ENCODE results near the gene POGZ.

Gene POGZ

DNA sequence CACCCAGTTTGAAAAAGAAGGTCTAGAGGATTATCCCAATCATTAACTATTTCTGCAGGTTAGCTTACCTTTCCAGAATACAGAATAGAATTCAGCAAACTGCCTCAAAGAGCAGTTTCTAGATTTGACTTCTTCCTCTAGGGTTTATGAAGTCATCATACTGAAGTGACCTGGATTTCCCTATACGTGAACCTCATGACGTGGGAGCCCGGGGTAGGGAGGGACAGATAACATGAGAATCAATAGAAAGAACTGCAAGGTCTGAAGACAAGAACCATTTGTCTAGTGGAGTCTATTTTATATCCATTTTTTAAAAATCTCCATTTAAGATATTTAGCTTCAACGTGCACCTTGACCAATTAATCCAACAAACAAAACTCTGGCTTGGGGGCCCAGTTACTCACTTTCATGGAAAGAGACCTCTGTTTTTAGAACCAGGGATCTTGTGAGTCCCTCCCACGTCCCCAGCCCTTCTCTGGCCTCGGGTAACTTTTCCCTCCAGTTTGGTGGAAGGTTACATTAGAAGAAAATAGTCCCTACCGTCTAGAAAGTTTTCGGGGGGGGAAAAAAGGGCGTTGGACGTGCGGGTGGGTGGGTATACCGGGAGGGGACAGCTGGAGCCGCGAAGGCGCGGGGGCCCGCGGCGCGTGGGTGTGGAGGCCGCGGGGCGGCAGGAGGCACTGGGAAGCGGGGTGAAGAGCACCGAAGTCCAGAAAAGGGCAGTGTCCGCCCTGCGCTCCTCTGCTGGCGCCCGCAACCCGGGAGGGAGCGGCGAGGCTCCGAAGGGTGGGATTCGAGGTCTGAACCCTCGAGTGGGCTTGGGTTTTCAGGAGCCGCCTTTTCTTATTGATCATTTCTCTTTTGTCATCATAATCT is 13.8 kb upstream of the POGZ start:
- DNase-seq: peak; percentile 61
- 19% methylated on average over 31 of the region's 36 CpGs for WGBS
- H3K27me3 ChIP-seq (ENCODE audit: control insufficient read depth in 1 of 2, insufficient read depth in 1 of 2, low read length in 2 of 2): peaks cover 0 to under 1% of the 10 kb centered on the region in 2 experiments

DNA sequence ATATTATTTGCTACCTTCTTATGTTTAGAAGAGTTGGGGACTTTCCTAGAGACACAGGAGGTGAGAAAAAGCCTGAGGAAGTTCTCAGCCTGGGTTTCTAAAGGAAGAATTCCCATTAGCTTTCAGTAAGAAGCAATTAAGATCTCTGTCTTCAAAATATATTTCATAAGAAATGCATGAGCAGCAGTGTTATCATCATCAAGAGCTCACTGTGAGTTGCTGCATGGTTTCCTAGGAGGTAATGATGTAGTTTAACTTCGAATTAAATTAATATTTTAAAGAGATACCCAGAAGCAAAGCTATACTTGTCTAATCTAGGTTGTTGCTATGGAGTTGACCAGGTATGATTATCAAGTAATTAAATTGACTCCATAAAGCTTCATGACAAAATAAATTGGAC is 5.7 kb upstream of the POGZ start:
- Histone ChIP-seq H4K91ac (ENCODE audit: low read length) (no peak overlapping the region), H3K18ac (ENCODE audit: low read depth in 1 of 2, low read length in 2 of 2) (no peak overlapping the region), H3K4me1 (ENCODE audit: control insufficient read depth, insufficient read depth, low read depth, low read length) (no peaks in the 10 kb centered on the region), H3K4me2 (ENCODE audit: low read length, poor library complexity, severe bottlenecking) (no peak overlapping the region), H3K9me3 (ENCODE audit: control insufficient read depth, low read length) (no peaks in the 10 kb centered on the region), H4K8ac (ENCODE audit: low read length) (no peak overlapping the region), H2BK15ac (ENCODE audit: low read depth, poor library complexity, severe bottlenecking) (no peak overlapping the region), H3K27ac (ENCODE audit: low read length, poor library complexity, severe bottlenecking) (no peak overlapping the region), H2BK120ac (ENCODE audit: low read depth, low read length) (no peak overlapping the region), H3K9ac (ENCODE audit: low read length) (no peak overlapping the region), H3K79me1 (replicated peaks; ENCODE audit: low read length, poor library complexity, severe bottlenecking) (no peaks in the 10 kb centered on the region), H3K36me3 (ENCODE audit: control insufficient read depth in 1 of 2, insufficient read depth in 2 of 2, low read depth in 1 of 2, low read length in 2 of 2) (no peaks in the 10 kb centered on the region), H2BK5ac (ENCODE audit: low read depth, low read length, poor library complexity, severe bottlenecking) (no peak overlapping the region), H3K4me3 (ENCODE audit: insufficient read depth in 1 of 2, low read depth in 1 of 2, low read length in 2 of 2) (no peak overlapping the region), H2AFZ (ENCODE audit: low read depth, low read length) (no peak overlapping the region), H3K27me3 (ENCODE audit: control insufficient read depth in 1 of 2, insufficient read depth in 1 of 2, low read length in 2 of 2) (peaks cover 7 to 21% of the 10 kb centered on the region in 2 experiments), H2BK12ac (ENCODE audit: low read length in 2 of 2) (no peak overlapping the region), H3K23ac (ENCODE audit: low read length in 2 of 2) (no peak overlapping the region), H3K4ac (ENCODE audit: low read depth in 1 of 2, low read length in 2 of 2) (no peak overlapping the region), H3K14ac (ENCODE audit: low read length in 2 of 2) (no peak overlapping the region), H2AK5ac (ENCODE audit: low read length, severe bottlenecking) (no peak overlapping the region)
- no peak for DNase-seq
- 60% methylated on average over 1 of the region's 1 CpG for WGBS

More for the DNA sequence above, 13.8 kb upstream of the POGZ start:
- Histone ChIP-seq H3K4me2 (ENCODE audit: low read length, poor library complexity, severe bottlenecking) (peak overlapping the region; percentile 36), H3K36me3 (ENCODE audit: control insufficient read depth in 1 of 2, insufficient read depth in 2 of 2, low read depth in 1 of 2, low read length in 2 of 2) (no peaks in the 10 kb centered on the region), H3K27ac (ENCODE audit: low read length, poor library complexity, severe bottlenecking) (no peak overlapping the region), H2AFZ (ENCODE audit: low read depth, low read length) (peak overlapping the region; percentile 98), H3K14ac (ENCODE audit: low read length in 2 of 2) (peak overlapping the region in 1 of 2 experiments; percentile 41), H3K9ac (ENCODE audit: low read length) (peak overlapping the region; percentile 91), H3K4me3 (ENCODE audit: insufficient read depth in 1 of 2, low read depth in 1 of 2, low read length in 2 of 2) (peak overlapping the region; percentile 42 to 80), H4K91ac (ENCODE audit: low read length) (peak overlapping the region; percentile 14), H3K4ac (ENCODE audit: low read depth in 1 of 2, low read length in 2 of 2) (peak overlapping the region; percentile 60 to 82), H2AK5ac (ENCODE audit: low read length, severe bottlenecking) (no peak overlapping the region), H3K23ac (ENCODE audit: low read length in 2 of 2) (no peak overlapping the region), H4K8ac (ENCODE audit: low read length) (peak overlapping the region; percentile 87), H2BK120ac (ENCODE audit: low read depth, low read length) (peak overlapping the region; percentile 83), H3K4me1 (ENCODE audit: control insufficient read depth, insufficient read depth, low read depth, low read length) (peaks cover 7% of the 10 kb centered on the region), H2BK12ac (ENCODE audit: low read length in 2 of 2) (no peak overlapping the region), H3K9me3 (ENCODE audit: control insufficient read depth, low read length) (no peaks in the 10 kb centered on the region), H2BK15ac (ENCODE audit: low read depth, poor library complexity, severe bottlenecking) (peak overlapping the region; percentile 86), H2BK5ac (ENCODE audit: low read depth, low read length, poor library complexity, severe bottlenecking) (no peak overlapping the region), H3K18ac (ENCODE audit: low read depth in 1 of 2, low read length in 2 of 2) (peak overlapping the region; percentile 70 to 77), H3K79me1 (replicated peaks; ENCODE audit: low read length, poor library complexity, severe bottlenecking) (no peaks in the 10 kb centered on the region)

DNA sequence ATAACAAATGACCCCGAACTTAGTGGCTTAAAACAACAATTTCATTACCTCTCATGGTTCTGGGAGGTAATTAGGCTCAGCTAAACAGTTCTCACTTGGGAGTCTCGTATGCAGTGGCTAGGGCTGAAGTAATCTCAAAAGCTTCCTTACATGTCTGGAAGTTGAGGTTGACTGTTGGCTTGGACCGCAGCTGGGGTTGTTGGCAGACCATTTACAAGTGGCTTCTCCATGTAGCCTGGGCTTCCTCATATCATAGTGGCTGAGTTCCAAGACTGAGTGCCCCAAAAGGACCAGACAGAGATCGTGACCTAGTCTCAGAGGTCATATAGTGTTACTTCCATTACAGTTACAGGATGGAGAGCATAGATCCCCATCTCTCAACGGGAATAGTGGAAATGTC is 2.4 kb upstream of the POGZ start:
- no peak overlapping the region for H3K14ac ChIP-seq (ENCODE audit: low read length in 2 of 2)
- no peak overlapping the region for H3K4me3 ChIP-seq (ENCODE audit: insufficient read depth in 1 of 2, low read depth in 1 of 2, low read length in 2 of 2)
- no peaks in the 10 kb centered on the region for H3K36me3 ChIP-seq (ENCODE audit: control insufficient read depth in 1 of 2, insufficient read depth in 2 of 2, low read depth in 1 of 2, low read length in 2 of 2)
- peaks cover 7 to 21% of the 10 kb centered on the region in 2 experiments for H3K27me3 ChIP-seq (ENCODE audit: control insufficient read depth in 1 of 2, insufficient read depth in 1 of 2, low read length in 2 of 2)
- no peak for DNase-seq
- WGBS: 84% methylated on average over 4 of the region's 5 CpGs
- no peak overlapping the region for H3K27ac ChIP-seq (ENCODE audit: low read length, poor library complexity, severe bottlenecking)
- no peak overlapping the region for H2AFZ ChIP-seq (ENCODE audit: low read depth, low read length)
- H4K91ac ChIP-seq (ENCODE audit: low read length): no peak overlapping the region
- no peaks in the 10 kb centered on the region for H3K9me3 ChIP-seq (ENCODE audit: control insufficient read depth, low read length)
- no peak overlapping the region for H3K9ac ChIP-seq (ENCODE audit: low read length)
- no peaks in the 10 kb centered on the region for H3K79me1 ChIP-seq (replicated peaks; ENCODE audit: low read length, poor library complexity, severe bottlenecking)
- peaks cover under 1% of the 10 kb centered on the region for H3K4me1 ChIP-seq (ENCODE audit: control insufficient read depth, insufficient read depth, low read depth, low read length)
- no peak overlapping the region for H2BK120ac ChIP-seq (ENCODE audit: low read depth, low read length)
- no peak overlapping the region for H4K8ac ChIP-seq (ENCODE audit: low read length)
- H3K4ac ChIP-seq (ENCODE audit: low read depth in 1 of 2, low read length in 2 of 2): no peak overlapping the region
- no peak overlapping the region for H2BK12ac ChIP-seq (ENCODE audit: low read length in 2 of 2)
- no peak overlapping the region for H3K4me2 ChIP-seq (ENCODE audit: low read length, poor library complexity, severe bottlenecking)
- no peak overlapping the region for H2AK5ac ChIP-seq (ENCODE audit: low read length, severe bottlenecking)
- no peak overlapping the region for H3K23ac ChIP-seq (ENCODE audit: low read length in 2 of 2)
- H3K18ac ChIP-seq (ENCODE audit: low read depth in 1 of 2, low read length in 2 of 2): no peak overlapping the region
- no peak overlapping the region for H2BK5ac ChIP-seq (ENCODE audit: low read depth, low read length, poor library complexity, severe bottlenecking)
- no peak overlapping the region for H2BK15ac ChIP-seq (ENCODE audit: low read depth, poor library complexity, severe bottlenecking)

DNA sequence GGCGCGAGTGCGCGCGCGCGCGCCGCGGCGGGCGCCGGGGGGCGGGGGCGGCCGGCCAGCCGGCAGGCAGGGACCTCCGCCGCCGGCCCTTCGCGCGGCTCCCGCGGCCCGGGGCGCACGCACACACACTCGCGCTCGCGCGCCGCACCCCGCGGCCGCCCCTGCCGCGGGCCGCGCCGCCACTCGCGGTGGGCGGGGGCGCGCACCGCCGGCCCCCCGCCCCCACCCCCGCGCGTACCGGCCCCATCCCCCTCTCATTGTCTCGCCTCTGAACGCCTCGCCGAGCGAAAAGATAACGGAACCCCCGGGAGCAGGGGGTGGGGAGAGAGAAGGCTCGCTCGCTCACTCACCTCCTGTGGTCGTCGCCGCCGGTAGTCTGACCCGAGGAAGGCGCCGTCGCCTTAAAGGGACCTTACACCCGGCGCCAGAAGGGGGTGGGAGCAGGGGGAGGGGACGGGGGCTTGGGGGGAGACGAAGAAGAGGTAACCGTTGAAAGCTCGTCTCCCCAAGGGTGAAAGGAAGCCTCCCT is 428 bp downstream of the POGZ start:
- peaks cover 2% of the 10 kb centered on the region for H3K4me1 ChIP-seq (ENCODE audit: control insufficient read depth, insufficient read depth, low read depth, low read length)
- H3K18ac ChIP-seq (ENCODE audit: low read depth in 1 of 2, low read length in 2 of 2): peak overlapping the region; percentile 71 to 94
- H2BK15ac ChIP-seq (ENCODE audit: low read depth, poor library complexity, severe bottlenecking): peak overlapping the region; percentile 98
- peak overlapping the region; percentile 94 for H4K91ac ChIP-seq (ENCODE audit: low read length)
- peak overlapping the region; percentile 94 for H2BK5ac ChIP-seq (ENCODE audit: low read depth, low read length, poor library complexity, severe bottlenecking)
- no peaks in the 10 kb centered on the region for H3K79me1 ChIP-seq (replicated peaks; ENCODE audit: low read length, poor library complexity, severe bottlenecking)
- H3K27ac ChIP-seq (ENCODE audit: low read length, poor library complexity, severe bottlenecking): peak overlapping the region; percentile 99
- peak; percentile 75 for DNase-seq
- peak overlapping the region; percentile 28 to 71 for H3K14ac ChIP-seq (ENCODE audit: low read length in 2 of 2)
- H3K4me3 ChIP-seq (ENCODE audit: insufficient read depth in 1 of 2, low read depth in 1 of 2, low read length in 2 of 2): peak overlapping the region; percentile 65 to 86
- no peak overlapping the region for H2BK12ac ChIP-seq (ENCODE audit: low read length in 2 of 2)
- peaks cover 0 to 7% of the 10 kb centered on the region in 2 experiments for H3K36me3 ChIP-seq (ENCODE audit: control insufficient read depth in 1 of 2, insufficient read depth in 2 of 2, low read depth in 1 of 2, low read length in 2 of 2)
- H3K23ac ChIP-seq (ENCODE audit: low read length in 2 of 2): no peak overlapping the region
- peak overlapping the region in 1 of 2 experiments; percentile 87 for H3K4ac ChIP-seq (ENCODE audit: low read depth in 1 of 2, low read length in 2 of 2)
- H2AK5ac ChIP-seq (ENCODE audit: low read length, severe bottlenecking): no peak overlapping the region
- no peaks in the 10 kb centered on the region for H3K9me3 ChIP-seq (ENCODE audit: control insufficient read depth, low read length)
- H3K4me2 ChIP-seq (ENCODE audit: low read length, poor library complexity, severe bottlenecking): peak overlapping the region; percentile 7
- no peak overlapping the region for H2AFZ ChIP-seq (ENCODE audit: low read depth, low read length)
- peak overlapping the region; percentile 84 for H3K9ac ChIP-seq (ENCODE audit: low read length)
- WGBS: 0% methylated on average over 16 of the region's 77 CpGs
- peak overlapping the region; percentile 97 for H2BK120ac ChIP-seq (ENCODE audit: low read depth, low read length)
- H3K27me3 ChIP-seq (ENCODE audit: control insufficient read depth in 1 of 2, insufficient read depth in 1 of 2, low read length in 2 of 2): peaks cover 7 to 15% of the 10 kb centered on the region in 2 experiments
- H4K8ac ChIP-seq (ENCODE audit: low read length): peak overlapping the region; percentile 84
